Measurements from ENCODE around the gene CACNA1C.

The CACNA1C gene

GRCh38 chr12:2080604-2081003 is 27.8 kb downstream of the CACNA1C start:
- no peak for DNase-seq (ENCODE audit: low read depth)
- no peak for TF ChIP-seq CTCF (IDR thresholded peaks at IDR 0.05; ENCODE audit: low read depth, low read length, missing control alignments)
- no peak overlapping the region for H3K4me3 ChIP-seq (ENCODE audit: low read depth, low read length)
- in situ Hi-C loops (cut with HindIII; ENCODE audit: low sequenced_read_pairs): no loop called here

- no peak overlapping the region for H3K4me3 ChIP-seq (ENCODE audit: low read depth, low read length)
- no peak for TF ChIP-seq CTCF (IDR thresholded peaks at IDR 0.05; ENCODE audit: low read depth, low read length, missing control alignments)
- DNase-seq (ENCODE audit: low read depth): no peak
- in situ Hi-C loops (cut with HindIII; ENCODE audit: low sequenced_read_pairs): no loop called here
Observed at GRCh38 chr12:2082321-2082720, 29.5 kb downstream of the CACNA1C start.

GRCh38 chr12:2083008-2083407 is 30.2 kb downstream of the CACNA1C start:
- H3K4me3 ChIP-seq (ENCODE audit: low read depth, low read length): no peak overlapping the region
- in situ Hi-C loops (cut with HindIII; ENCODE audit: low sequenced_read_pairs): no loop called here
- TF ChIP-seq CTCF (IDR thresholded peaks at IDR 0.05; ENCODE audit: low read depth, low read length, missing control alignments): no peak
- DNase-seq (ENCODE audit: low read depth): no peak

GRCh38 chr12:2083561-2083960 is 30.8 kb downstream of the CACNA1C start:
- no peak for TF ChIP-seq CTCF (IDR thresholded peaks at IDR 0.05; ENCODE audit: low read depth, low read length, missing control alignments)
- no peak for DNase-seq (ENCODE audit: low read depth)
- in situ Hi-C loops (cut with HindIII; ENCODE audit: low sequenced_read_pairs): no loop called here
- no peak overlapping the region for H3K4me3 ChIP-seq (ENCODE audit: low read depth, low read length)

GRCh38 chr12:2084553-2085296 is 31.9 kb downstream of the CACNA1C start:
- peak; percentile 16 for DNase-seq (ENCODE audit: low read depth)
- H3K4me3 ChIP-seq (ENCODE audit: low read depth, low read length): no peak overlapping the region
- no peak for TF ChIP-seq CTCF (IDR thresholded peaks at IDR 0.05; ENCODE audit: low read depth, low read length, missing control alignments)
- in situ Hi-C loops (cut with HindIII; ENCODE audit: low sequenced_read_pairs): no loop called here

- DNase-seq (ENCODE audit: low read depth): no peak
- no peak overlapping the region for H3K4me3 ChIP-seq (ENCODE audit: low read depth, low read length)
- no peak for TF ChIP-seq CTCF (IDR thresholded peaks at IDR 0.05; ENCODE audit: low read depth, low read length, missing control alignments)
- in situ Hi-C loops (cut with HindIII; ENCODE audit: low sequenced_read_pairs): no loop called here
Observed at GRCh38 chr12:2092354-2092753, 39.6 kb downstream of the CACNA1C start.
